T47D (cell line): ENCODE measurements around the gene HEATR5B.
A peak's percentile ranks its signal among the peaks of the same experiment; 100 is the strongest.

ENCODE experiments used
- DNase-seq, 2 experiments: peaks; one replicate each; pipeline versions ENCODE4 v3.0.0 to v3.0.0-alpha.2; 2011 to 2012; ENCODE audit warnings: low read depth in 1 of 2, low spot score in 1 of 2
- JUND ChIP-seq: IDR thresholded peaks from 2 replicates; pipeline ENCODE4 v1.6.1; 2012; ENCODE audit warnings: low read depth
- in situ Hi-C: cut with HindIII; loops from 2 replicates; pipeline ENCODE4 v1.10.0; 2016; ENCODE audit warnings: low sequenced_read_pairs, low pct_unique_long_range_greater_than_20kb

The HEATR5B gene

GRCh38 chr2:37098416-37099118 is 14.4 kb upstream of the HEATR5B start:
- no peak for TF ChIP-seq JUND
- DNase-seq = peak in 1 of 2 experiments; percentile 25
- in situ Hi-C loops = no loop called here

DNA sequence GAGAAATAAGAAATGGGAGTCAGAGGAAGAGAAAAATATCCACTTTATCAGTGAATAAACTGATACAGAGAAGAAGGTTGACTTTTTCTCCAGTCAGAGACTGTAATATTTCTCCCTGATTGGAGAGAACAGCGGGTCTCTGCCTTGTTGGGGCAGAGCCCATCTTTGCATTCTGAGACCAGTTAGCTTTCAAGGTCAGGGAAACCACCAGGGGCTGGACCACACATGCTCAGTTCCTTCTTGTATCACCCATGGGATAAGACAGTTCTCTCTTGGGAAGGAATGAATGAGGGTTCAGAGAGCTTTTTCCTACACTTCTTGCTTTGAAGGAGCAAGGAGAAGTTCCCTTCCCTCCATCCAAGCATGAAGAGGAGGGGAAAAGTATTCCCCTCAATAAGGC is 12.4 kb upstream of the HEATR5B start:
- in situ Hi-C loops = no loop called here
- TF ChIP-seq JUND = no peak
- no peak for DNase-seq

DNA sequence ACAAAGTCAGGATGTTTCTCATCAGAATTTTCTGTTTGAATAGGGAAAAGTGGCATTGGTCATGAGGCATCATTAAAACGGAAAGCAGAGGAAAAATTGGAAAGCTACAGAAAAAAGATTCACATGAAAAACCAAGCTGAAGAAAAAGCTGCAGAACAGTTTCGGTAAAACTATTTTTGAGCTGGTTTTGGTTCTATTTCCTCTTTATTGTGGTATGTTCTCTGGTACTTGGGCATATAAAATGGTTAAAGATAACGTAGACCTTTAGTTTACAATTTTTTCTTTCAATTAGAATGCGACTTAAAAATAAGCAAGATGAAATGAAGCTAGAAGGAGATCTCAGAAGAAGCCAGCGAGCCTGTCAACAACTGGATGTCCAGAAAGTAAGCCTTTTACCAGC is 7.7 kb upstream of the HEATR5B start:
- in situ Hi-C loops = no loop called here
- no peak for DNase-seq
- no peak for TF ChIP-seq JUND

DNA sequence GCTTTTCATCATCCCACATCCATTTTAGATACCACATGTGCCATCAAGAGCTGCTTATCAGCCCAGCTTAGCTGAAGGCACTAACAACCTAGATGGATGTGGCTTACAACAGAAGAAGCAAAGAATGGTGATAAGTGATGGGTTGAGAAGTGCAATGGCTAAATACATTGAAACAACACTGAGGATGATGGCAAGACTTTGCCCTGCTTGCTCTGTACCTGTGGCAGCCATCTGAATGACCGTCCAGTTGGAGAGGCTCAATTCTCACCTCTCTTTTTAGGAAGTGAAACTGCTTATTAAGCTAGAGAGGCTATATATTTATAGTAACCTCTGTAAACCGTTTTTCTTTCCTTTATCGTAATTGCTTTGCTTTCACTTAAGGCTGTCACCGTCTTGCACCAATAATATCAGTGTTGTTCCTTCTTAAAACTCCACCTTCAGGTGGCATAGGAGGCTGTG is 5.9 kb upstream of the HEATR5B start:
- in situ Hi-C loops = no loop called here
- DNase-seq = no peak
- no peak for TF ChIP-seq JUND

GRCh38 chr2:37085731-37086147 is 1.6 kb upstream of the HEATR5B start:
- DNase-seq = no peak
- in situ Hi-C loops = no loop called here
- TF ChIP-seq JUND = no peak

GRCh38 chr2:37084797-37085196 is 625 bp upstream of the HEATR5B start:
- in situ Hi-C loops = no loop called here
- DNase-seq = no peak
- TF ChIP-seq JUND = no peak

- in situ Hi-C loops = no loop called here
- TF ChIP-seq JUND = no peak
- DNase-seq = no peak
Observed at GRCh38 chr2:37080689-37081088, 3.5 kb downstream of the HEATR5B start.

DNA sequence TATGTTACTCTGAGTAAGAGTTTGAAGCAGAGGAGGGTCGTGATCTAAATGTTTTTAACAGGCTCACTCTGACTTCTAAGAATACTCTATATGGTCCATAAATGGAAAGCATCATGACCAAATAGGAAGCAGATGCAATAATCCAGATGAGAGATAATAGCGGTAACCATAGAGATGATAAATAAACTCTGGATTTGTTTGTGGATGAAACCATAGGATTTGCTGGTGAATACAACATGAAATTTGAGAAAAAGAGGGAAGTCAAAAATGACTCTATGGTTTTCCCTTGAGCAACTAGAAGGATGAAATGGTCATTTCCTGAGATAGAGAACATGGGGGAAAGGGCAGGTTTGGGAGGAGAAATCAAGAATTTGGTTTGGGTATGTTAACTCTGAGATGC is 3.9 kb downstream of the HEATR5B start:
- in situ Hi-C loops = no loop called here
- no peak for DNase-seq
- no peak for TF ChIP-seq JUND

DNA sequence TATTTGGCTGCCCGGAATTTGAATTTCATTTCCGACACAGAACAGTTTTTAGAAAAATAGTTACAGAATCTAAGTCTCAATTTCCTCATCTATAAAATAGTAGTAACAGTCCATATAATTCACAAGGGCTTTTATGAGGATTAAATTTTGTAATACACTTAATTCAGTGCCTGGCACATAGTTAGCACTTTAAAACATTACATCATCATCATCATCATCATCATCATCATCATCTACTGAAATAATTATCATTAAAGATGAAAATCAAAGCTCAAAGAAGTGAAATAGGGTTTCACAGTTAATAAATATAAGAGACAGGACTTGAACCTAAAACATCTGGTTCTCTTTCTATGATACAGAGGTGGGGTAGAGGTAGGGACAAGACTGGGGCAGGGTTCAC is 13.2 kb downstream of the HEATR5B start:
- TF ChIP-seq JUND = no peak
- no peak for DNase-seq
- in situ Hi-C loops = no loop called here

DNA sequence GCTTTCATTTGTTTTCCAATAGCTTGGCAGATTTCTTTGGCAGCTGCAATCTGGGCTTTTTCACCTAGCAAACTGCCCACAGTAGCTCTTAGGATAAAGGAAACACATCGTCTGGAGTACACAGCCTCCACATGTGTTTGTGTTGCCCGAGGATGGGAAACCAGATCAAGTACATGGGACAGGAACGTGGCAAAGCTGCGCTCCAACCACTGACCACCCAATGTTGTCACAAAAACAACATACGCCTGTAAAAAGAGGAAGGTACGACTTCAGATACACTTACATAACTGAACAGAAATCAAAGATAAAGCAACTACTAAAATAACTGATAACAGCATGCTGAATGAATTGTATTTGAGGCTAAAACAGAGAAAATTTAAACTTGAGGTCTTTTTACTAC is 15.5 kb downstream of the HEATR5B start:
- no peak for TF ChIP-seq JUND
- in situ Hi-C loops = no loop called here

GRCh38 chr2:37061776-37062175 is 22.4 kb downstream of the HEATR5B start:
- in situ Hi-C loops = no loop called here
- no peak for DNase-seq
- TF ChIP-seq JUND = no peak

More for the DNA sequence above, 15.5 kb downstream of the HEATR5B start:
- no peak for DNase-seq

GRCh38 chr2:37061013-37061711 is 23.0 kb downstream of the HEATR5B start:
- no peak for DNase-seq
- no peak for TF ChIP-seq JUND
- in situ Hi-C loops = no loop called here

DNA sequence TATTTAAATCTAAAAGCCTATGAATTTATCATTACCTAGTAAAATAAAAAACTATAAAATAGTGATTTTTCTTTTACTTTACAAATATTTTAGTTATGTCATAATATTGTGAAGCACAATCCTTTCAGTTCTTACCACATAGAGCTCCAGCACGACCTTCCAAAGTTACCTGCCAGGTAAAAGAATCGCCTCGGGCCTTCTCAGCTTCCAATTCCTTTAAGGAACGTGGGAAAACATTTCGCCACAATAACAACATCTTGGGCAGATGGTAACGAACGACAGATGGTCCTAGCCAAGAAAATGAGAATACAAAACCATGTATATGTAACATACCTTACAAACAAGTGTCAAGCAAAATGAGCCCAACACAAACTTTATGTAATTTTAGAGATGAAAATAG is 23.7 kb downstream of the HEATR5B start:
- no peak for TF ChIP-seq JUND
- DNase-seq = no peak
- in situ Hi-C loops = no loop called here

GRCh38 chr2:37059841-37060240 is 24.3 kb downstream of the HEATR5B start:
- no peak for TF ChIP-seq JUND
- DNase-seq = no peak
- in situ Hi-C loops = no loop called here
